Measurements from ENCODE around the gene CBX7. TPM values are rescaled to one million over a fixed set of nuclear protein-coding genes. Genes with fewer than 3 reads are reported as not detected.

Gene CBX7
- total RNA-seq, 2 experiments from 2014 or later, result 48.6 to 49.1 TPM

DNA sequence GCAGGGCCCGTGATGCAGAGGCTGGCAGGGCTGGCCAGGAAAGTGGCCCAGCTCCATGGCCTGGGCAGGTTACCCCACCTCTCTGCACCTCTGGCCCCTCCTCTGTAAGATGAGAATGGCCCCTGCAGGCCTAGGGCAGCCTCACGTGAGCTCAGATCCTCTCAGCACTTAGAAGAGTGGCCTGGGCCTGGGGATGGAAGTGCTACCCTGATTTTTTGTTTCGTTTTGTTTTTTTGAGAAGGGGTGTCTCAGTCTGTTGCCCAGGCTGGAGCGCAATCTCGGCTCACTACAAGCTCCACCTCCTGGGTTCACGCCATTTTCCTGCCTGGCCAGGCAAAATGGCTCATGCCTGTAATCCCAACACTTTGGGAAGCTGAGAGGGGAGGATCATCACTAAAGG, 54.5 kb downstream of the CBX7 start:
- peak overlapping the region; percentile 21 to 73 for H3K27ac ChIP-seq (ENCODE audit: low read depth in 1 of 2, low read length in 2 of 2)
- intact Hi-C loops (cut with DNase I, micrococcal nuclease), result no loop called here
- Mint-ChIP-seq H3K9me3 (no peaks in the 10 kb centered on the region), H3K36me3 (ENCODE audit: low read depth) (no peaks in the 10 kb centered on the region), H3K27ac (peak overlapping the region; percentile 99), H3K4me3 (no peak overlapping the region), H3K27me3 (no peaks in the 10 kb centered on the region), H3K4me1 (ENCODE audit: low read depth) (peaks cover 60% of the 10 kb centered on the region)
- no peaks in the 10 kb centered on the region for H3K36me3 ChIP-seq (ENCODE audit: insufficient read depth, low read length)
- CTCF ChIA-PET, result interaction anchor here (1.1 kb wide), 1 partner anchor 95 kb away, joined by 3 read pairs; no protein-coding TSS in a partner anchor
- H3K9me3 ChIP-seq (ENCODE audit: control insufficient read depth in 1 of 2, insufficient read depth in 1 of 2, low read length in 2 of 2), result no peaks in the 10 kb centered on the region
- no peak overlapping the region for H3K4me3 ChIP-seq (ENCODE audit: low read length)
- no peaks in the 10 kb centered on the region for H3K27me3 ChIP-seq (ENCODE audit: control insufficient read depth in 1 of 2, insufficient read depth in 2 of 2, low read length in 2 of 2)
- TF ChIP-seq, protein P1, sequence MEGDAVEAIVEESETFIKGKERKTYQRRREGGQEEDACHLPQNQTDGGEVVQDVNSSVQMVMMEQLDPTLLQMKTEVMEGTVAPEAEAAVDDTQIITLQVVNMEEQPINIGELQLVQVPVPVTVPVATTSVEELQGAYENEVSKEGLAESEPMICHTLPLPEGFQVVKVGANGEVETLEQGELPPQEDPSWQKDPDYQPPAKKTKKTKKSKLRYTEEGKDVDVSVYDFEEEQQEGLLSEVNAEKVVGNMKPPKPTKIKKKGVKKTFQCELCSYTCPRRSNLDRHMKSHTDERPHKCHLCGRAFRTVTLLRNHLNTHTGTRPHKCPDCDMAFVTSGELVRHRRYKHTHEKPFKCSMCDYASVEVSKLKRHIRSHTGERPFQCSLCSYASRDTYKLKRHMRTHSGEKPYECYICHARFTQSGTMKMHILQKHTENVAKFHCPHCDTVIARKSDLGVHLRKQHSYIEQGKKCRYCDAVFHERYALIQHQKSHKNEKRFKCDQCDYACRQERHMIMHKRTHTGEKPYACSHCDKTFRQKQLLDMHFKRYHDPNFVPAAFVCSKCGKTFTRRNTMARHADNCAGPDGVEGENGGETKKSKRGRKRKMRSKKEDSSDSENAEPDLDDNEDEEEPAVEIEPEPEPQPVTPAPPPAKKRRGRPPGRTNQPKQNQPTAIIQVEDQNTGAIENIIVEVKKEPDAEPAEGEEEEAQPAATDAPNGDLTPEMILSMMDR (IDR thresholded peaks at IDR 0.05), result no peak
- ATAC-seq (ENCODE audit: poor library complexity), result no peak
- POLR2A ChIA-PET, result no interaction called here
- H3K4me1 ChIP-seq (ENCODE audit: insufficient read depth, low read length), result peaks cover 75% of the 10 kb centered on the region
- DNase-seq, result peak in 2 of 14 experiments; percentile 37 to 40

GRCh38 chr22:39097098-39098020, 55.1 kb downstream of the CBX7 start, which contains the start of gene APOBEC3H:
Gene APOBEC3H, plus strand, starts transcription at chr22:39097244. Its CDS starts 3,035 bp downstream, at chr22:39100279.
- Mint-ChIP-seq H3K4me3 (peak within 1 kb of the TSS; percentile 47), H3K27ac (peak within 1 kb of the TSS; percentile 99), H3K36me3 (ENCODE audit: low read depth) (no peaks in the 10 kb centered on the region), H3K9me3 (no peaks in the 10 kb centered on the region), H3K4me1 (ENCODE audit: low read depth) (peaks cover 66% of the 10 kb centered on the region), H3K27me3 (no peaks in the 10 kb centered on the region)
- peak within 1 kb of the TSS; percentile 21 to 75 for H3K27ac ChIP-seq (ENCODE audit: low read depth in 1 of 2, low read length in 2 of 2)
- peak within 1 kb of the TSS; percentile 10 for H3K4me3 ChIP-seq (ENCODE audit: low read length)
- no peaks in the 10 kb centered on the region for H3K27me3 ChIP-seq (ENCODE audit: control insufficient read depth in 1 of 2, insufficient read depth in 2 of 2, low read length in 2 of 2)
- DNase-seq (peak in 6 of 14 experiments; percentile 8 to 80 (median 55)), ATAC-seq (ENCODE audit: poor library complexity) (no peak)
- no peaks in the 10 kb centered on the region for H3K9me3 ChIP-seq (ENCODE audit: control insufficient read depth in 1 of 2, insufficient read depth in 1 of 2, low read length in 2 of 2)
- ChIA-PET CTCF (interaction anchor here (1.1 kb wide), 1 partner anchor 94 kb away, joined by 3 read pairs; no protein-coding TSS in a partner anchor), POLR2A (no interaction called here)
- no peaks in the 10 kb centered on the region for H3K36me3 ChIP-seq (ENCODE audit: insufficient read depth, low read length)
- intact Hi-C loops (cut with DNase I, micrococcal nuclease), result no loop called here
- TF ChIP-seq, protein P1 (IDR thresholded peaks at IDR 0.05), result no peak
- H3K4me1 ChIP-seq (ENCODE audit: insufficient read depth, low read length), result peaks cover 82% of the 10 kb centered on the region

GRCh38 chr22:39095971-39096370, 56.5 kb downstream of the CBX7 start:
- no peaks in the 10 kb centered on the region for H3K27me3 Mint-ChIP-seq
- peak overlapping the region; percentile 7 to 52 for H3K27ac ChIP-seq (ENCODE audit: low read depth in 1 of 2, low read length in 2 of 2)
- DNase-seq (no peak), ATAC-seq (ENCODE audit: poor library complexity) (no peak)
- H3K27me3 ChIP-seq (ENCODE audit: control insufficient read depth in 1 of 2, insufficient read depth in 2 of 2, low read length in 2 of 2), result no peaks in the 10 kb centered on the region
- no peaks in the 10 kb centered on the region for H3K9me3 ChIP-seq (ENCODE audit: control insufficient read depth in 1 of 2, insufficient read depth in 1 of 2, low read length in 2 of 2)
- no peaks in the 10 kb centered on the region for H3K9me3 Mint-ChIP-seq
- no peaks in the 10 kb centered on the region for H3K36me3 ChIP-seq (ENCODE audit: insufficient read depth, low read length)
- H3K36me3 Mint-ChIP-seq (ENCODE audit: low read depth), result no peaks in the 10 kb centered on the region
- peak overlapping the region; percentile 15 for H3K4me3 Mint-ChIP-seq
- TF ChIP-seq, protein P1 (IDR thresholded peaks at IDR 0.05), result no peak
- H3K4me1 Mint-ChIP-seq (ENCODE audit: low read depth), result peaks cover 80% of the 10 kb centered on the region
- H3K4me3 ChIP-seq (ENCODE audit: low read length), result no peak overlapping the region
- intact Hi-C loops (cut with DNase I, micrococcal nuclease), result no loop called here
- ChIA-PET CTCF (no interaction called here), POLR2A (no interaction called here)
- peaks cover 96% of the 10 kb centered on the region for H3K4me1 ChIP-seq (ENCODE audit: insufficient read depth, low read length)
- H3K27ac Mint-ChIP-seq, result peak overlapping the region; percentile 99

Data from CD4-positive, alpha-beta T cell (primary cell).